ENCODE data around the gene CD53.

Gene CD53

GRCh38 chr1:110880708-110881374, 7.9 kb downstream of the CD53 start:
- H3K27ac ChIP-seq (replicated peaks): 0 out of 2 replicates have a peak overlapping the region, but pooled peaks have one; percentile 2
- H3K4me3 ChIP-seq (replicated peaks; ENCODE audit: insufficient read depth, low read length): no peak overlapping the region
- no peak for TF ChIP-seq REST (IDR thresholded peaks at IDR 0.05; ENCODE audit: insufficient replicate concordance, low read depth)
- no peak for TF ChIP-seq POLR2AphosphoS5 (IDR thresholded peaks at IDR 0.05; ENCODE audit: low read depth)
- no peak for TF ChIP-seq GABPA (IDR thresholded peaks at IDR 0.05; ENCODE audit: low read depth)
- no peak for TF ChIP-seq SPI1 (IDR thresholded peaks at IDR 0.05; ENCODE audit: borderline replicate concordance, low read depth)
- TF ChIP-seq CTCF (IDR thresholded peaks at IDR 0.05; ENCODE audit: insufficient read depth, low read length): no peak
- H3K27me3 ChIP-seq (ENCODE audit: insufficient read depth, poor library complexity, severe bottlenecking): no peaks in the 10 kb centered on the region
- no peak for DNase-seq (ENCODE audit: low read depth in 1 of 2, low spot score in 1 of 2)

- peak in 1 of 2 experiments; percentile 27 for DNase-seq (ENCODE audit: low read depth in 1 of 2, low spot score in 1 of 2)
- TF ChIP-seq GABPA (IDR thresholded peaks at IDR 0.05; ENCODE audit: low read depth) (no peak), SPI1 (IDR thresholded peaks at IDR 0.05; ENCODE audit: borderline replicate concordance, low read depth) (no peak), CTCF (IDR thresholded peaks at IDR 0.05; ENCODE audit: insufficient read depth, low read length) (no peak), POLR2AphosphoS5 (IDR thresholded peaks at IDR 0.05; ENCODE audit: low read depth) (no peak), REST (IDR thresholded peaks at IDR 0.05; ENCODE audit: insufficient replicate concordance, low read depth) (no peak)
Measured at GRCh38 chr1:110888049-110888448, 15.1 kb downstream of the CD53 start.

GRCh38 chr1:110888641-110889040, 15.7 kb downstream of the CD53 start:
- Histone ChIP-seq H3K27ac (replicated peaks) (no peak overlapping the region), H3K4me3 (replicated peaks; ENCODE audit: insufficient read depth, low read length) (no peak overlapping the region), H3K27me3 (ENCODE audit: insufficient read depth, poor library complexity, severe bottlenecking) (no peaks in the 10 kb centered on the region)
- DNase-seq (ENCODE audit: low read depth in 1 of 2, low spot score in 1 of 2): no peak
- no peak for TF ChIP-seq CTCF (IDR thresholded peaks at IDR 0.05; ENCODE audit: insufficient read depth, low read length)
- TF ChIP-seq POLR2AphosphoS5 (IDR thresholded peaks at IDR 0.05; ENCODE audit: low read depth): no peak
- TF ChIP-seq SPI1 (IDR thresholded peaks at IDR 0.05; ENCODE audit: borderline replicate concordance, low read depth): no peak
- TF ChIP-seq REST (IDR thresholded peaks at IDR 0.05; ENCODE audit: insufficient replicate concordance, low read depth): no peak
- TF ChIP-seq GABPA (IDR thresholded peaks at IDR 0.05; ENCODE audit: low read depth): no peak

More at GRCh38 chr1:110888049-110888448, 15.1 kb downstream of the CD53 start:
- Histone ChIP-seq H3K4me3 (replicated peaks; ENCODE audit: insufficient read depth, low read length) (no peak overlapping the region), H3K27me3 (ENCODE audit: insufficient read depth, poor library complexity, severe bottlenecking) (no peaks in the 10 kb centered on the region), H3K27ac (replicated peaks) (no peak overlapping the region)
